H1 (cell line): ENCODE measurements around the gene NEURL2. TPM values are rescaled to one million over a fixed set of nuclear protein-coding genes. Genes with fewer than 3 reads are reported as not detected.
A peak's percentile ranks its signal among the peaks of the same experiment; 100 is the strongest.

Experiments used
- CTCF ChIA-PET: fragments of 300-600 bp; sonication (Branson Sonifier 250); formaldehyde crosslinking; loops from one replicate; lab custom pipeline; 2021; ENCODE audit not compliant: partially characterized antibody; lab: Charles Lee
- POLR2A ChIA-PET: fragments of 300-600 bp; sonication (Branson Sonifier 250); formaldehyde crosslinking; loops from one replicate; lab custom pipeline; 2021; ENCODE audit warnings: inconsistent platforms; ENCODE audit not compliant: partially characterized antibody; lab: Charles Lee
- DNase-seq, 2 experiments: peaks; one replicate each; pipeline versions ENCODE4 v3.0.0 to v3.0.0-alpha.2; 2010 to 2022; ENCODE audit warnings: low spot score in 2 of 2, low read depth in 1 of 2, mixed read lengths in 1 of 2
- FAIRE-seq: peaks from 2 replicates; lab custom pipeline; 2011; peaks lifted over from hg19 to GRCh38; lab: Jason Lieb, UNC
- H2AFZ ChIP-seq: 2 replicates; pipeline ENCODE4 v1.8.1; 2012; ENCODE audit warnings: low read length, inconsistent platforms
- H2AK5ac ChIP-seq: 2 replicates; pipeline ENCODE4 v1.6.1; 2013; ENCODE audit warnings: low read depth, low read length
- H2BK120ac ChIP-seq: replicated peaks from 2 replicates; pipeline ENCODE3; 2013; ENCODE audit warnings: low read depth, low read length, inconsistent platforms
- H2BK12ac ChIP-seq: 2 replicates; pipeline ENCODE4 v1.6.1; 2013; ENCODE audit warnings: low read depth, low read length
- H2BK15ac ChIP-seq: 2 replicates; pipeline ENCODE4 v1.6.1; 2013; ENCODE audit warnings: low read length
- H2BK20ac ChIP-seq: 2 replicates; pipeline ENCODE4 v1.6.1; 2013; ENCODE audit warnings: low read length
- H2BK5ac ChIP-seq: 2 replicates; pipeline ENCODE4 v1.6.1; 2013; ENCODE audit warnings: low read depth, low read length
- H3K14ac ChIP-seq: 2 replicates; pipeline ENCODE4 v1.6.1; 2013; ENCODE audit warnings: inconsistent platforms; ENCODE audit not compliant: insufficient read length
- H3K18ac ChIP-seq: 2 replicates; pipeline ENCODE4 v1.6.1; 2013; ENCODE audit warnings: low read length; ENCODE audit errors: extremely low read depth
- H3K23ac ChIP-seq: 2 replicates; pipeline ENCODE4 v1.6.1; 2013; ENCODE audit warnings: inconsistent platforms; ENCODE audit not compliant: insufficient read length
- H3K23me2 ChIP-seq: 2 replicates; pipeline ENCODE4 v1.6.1; 2013; ENCODE audit warnings: low read depth, low read length
- H3K27ac ChIP-seq: 2 replicates; pipeline ENCODE4 v1.6.1; 2011; ENCODE audit warnings: low read depth, low read length, inconsistent platforms
- H3K27me3 ChIP-seq, 4 experiments: replicated peaks in 1 of 4; 1 replicate in 1 of 4; 2 replicates in 3 of 4; pipeline versions ENCODE4 v1.6.1 to v1.8.1; 2011 to 2013; ENCODE audit warnings: low read length in 3 of 4, mild to moderate bottlenecking in 3 of 4, inconsistent platforms in 2 of 4, mixed read lengths in 2 of 4, moderate library complexity in 1 of 4; ENCODE audit not compliant: control insufficient read depth in 3 of 4, insufficient read depth in 3 of 4; ENCODE audit errors: extremely low read depth in 1 of 4
- H3K36me3 ChIP-seq, 4 experiments: 2 replicates each; pipeline versions ENCODE4 v1.6.1 to v1.8.1; 2011 to 2013; ENCODE audit warnings: mild to moderate bottlenecking in 4 of 4, low read length in 3 of 4, moderate library complexity in 2 of 4, control low read depth in 1 of 4, inconsistent platforms in 1 of 4; ENCODE audit not compliant: insufficient read depth in 4 of 4, control insufficient read depth in 2 of 4
- H3K4ac ChIP-seq: replicated peaks from 2 replicates; pipeline ENCODE3; 2013; ENCODE audit warnings: low read length, low read depth, mixed read lengths, inconsistent platforms; ENCODE audit not compliant: insufficient read length
- H3K4me1 ChIP-seq, 4 experiments: replicated peaks in 1 of 4; 1 replicate in 1 of 4; 2 replicates in 3 of 4; pipeline versions ENCODE4 v1.6.1 to v1.8.1; 2011 to 2013; ENCODE audit warnings: low read length in 3 of 4, inconsistent platforms in 2 of 4, mixed read lengths in 1 of 4; ENCODE audit not compliant: insufficient read depth in 4 of 4, control insufficient read depth in 3 of 4
- H3K4me2 ChIP-seq, 2 experiments: 2 replicates each; pipeline versions ENCODE4 v1.6.1 to v1.8.1; 2011 to 2013; ENCODE audit warnings: low read depth in 2 of 2, low read length in 2 of 2, control low read depth in 1 of 2, inconsistent platforms in 1 of 2, mild to moderate bottlenecking in 1 of 2; ENCODE audit not compliant: insufficient read depth in 1 of 2
- H3K4me3 ChIP-seq, 4 experiments: fragments of 200-600, 300-600 bp in 1 of 4; sonication (generic), shearing (Covaris generic), sonication (Bioruptor Twin) in 1 of 4; 2 replicates each; pipeline versions ENCODE4 v1.5.1 to v1.8.1; 2011 to 2016; ENCODE audit warnings: low read length in 4 of 4, low read depth in 3 of 4, control low read depth in 2 of 4, inconsistent platforms in 2 of 4, mild to moderate bottlenecking in 2 of 4, mixed read lengths in 1 of 4, moderate library complexity in 1 of 4; ENCODE audit not compliant: insufficient read depth in 2 of 4; ENCODE audit errors: extremely low read depth in 1 of 4
- H3K56ac ChIP-seq: replicated peaks from 2 replicates; pipeline ENCODE3; 2013; ENCODE audit warnings: low read depth, mild to moderate bottlenecking, mixed read lengths, low read length, inconsistent platforms; ENCODE audit not compliant: insufficient read length
- H3K79me1 ChIP-seq: 2 replicates; pipeline ENCODE4 v1.6.1; 2013; ENCODE audit warnings: low read depth, low read length, control low read depth
- H3K79me2 ChIP-seq, 2 experiments: 2 replicates each; pipeline versions ENCODE4 v1.6.1 to v1.8.1; 2012 to 2013; ENCODE audit warnings: low read length in 2 of 2, mild to moderate bottlenecking in 2 of 2, inconsistent platforms in 1 of 2; ENCODE audit not compliant: insufficient read depth in 2 of 2, control insufficient read depth in 1 of 2
- H3K9ac ChIP-seq, 4 experiments: replicated peaks in 1 of 4; 1 replicate in 1 of 4; 2 replicates in 3 of 4; pipeline versions ENCODE4 v1.6.1 to v1.8.1; 2011 to 2013; ENCODE audit warnings: low read depth in 3 of 4, low read length in 3 of 4, control low read depth in 2 of 4, mild to moderate bottlenecking in 2 of 4, moderate library complexity in 2 of 4, inconsistent platforms in 1 of 4; ENCODE audit errors: extremely low read depth in 1 of 4
- H3K9me3 ChIP-seq, 2 experiments: 2 replicates each; pipeline versions ENCODE4 v1.6.1 to v1.8.1; 2012 to 2013; ENCODE audit warnings: mild to moderate bottlenecking in 2 of 2, moderate library complexity in 2 of 2, control low read depth in 1 of 2, inconsistent platforms in 1 of 2, low read depth in 1 of 2, low read length in 1 of 2, mixed read lengths in 1 of 2; ENCODE audit not compliant: insufficient read depth in 2 of 2
- H4K20me1 ChIP-seq, 2 experiments: replicated peaks in 1 of 2; 2 replicates each; pipeline versions ENCODE3 to v1.8.1; 2011 to 2013; ENCODE audit warnings: inconsistent platforms in 2 of 2, low read length in 2 of 2, mild to moderate bottlenecking in 1 of 2; ENCODE audit not compliant: insufficient read depth in 2 of 2, control insufficient read depth in 1 of 2
- H4K5ac ChIP-seq: 2 replicates; pipeline ENCODE4 v1.6.1; 2013; ENCODE audit warnings: low read length, low read depth, mixed read lengths, inconsistent platforms; ENCODE audit not compliant: insufficient read length
- H4K8ac ChIP-seq: 2 replicates; pipeline ENCODE4 v1.8.0; 2013; ENCODE audit warnings: mild to moderate bottlenecking, moderate library complexity, low read length, inconsistent platforms; ENCODE audit not compliant: insufficient read depth; ENCODE audit errors: extremely low read depth
- H4K91ac ChIP-seq: replicated peaks from 2 replicates; pipeline ENCODE3; 2013; ENCODE audit warnings: low read length, mixed read lengths, inconsistent platforms; ENCODE audit not compliant: insufficient read length
- ATF3 ChIP-seq: IDR thresholded peaks from 2 replicates; pipeline ENCODE4 v1.6.1; 2011; ENCODE audit warnings: low read depth, mild to moderate bottlenecking, low read length; ENCODE audit not compliant: insufficient read depth
- BCL11A ChIP-seq, 2 experiments: IDR thresholded peaks; one replicate each; pipeline ENCODE4 v1.6.1; 2011; ENCODE audit warnings: low read depth in 2 of 2, low read length in 2 of 2, mild to moderate bottlenecking in 2 of 2
- EP300 ChIP-seq, 2 experiments: IDR thresholded peaks; 1 replicate in 1 of 2; 2 replicates in 1 of 2; pipeline ENCODE4 v1.6.1; 2011 to 2012; ENCODE audit warnings: low read depth in 2 of 2, low read length in 2 of 2, mild to moderate bottlenecking in 2 of 2, borderline replicate concordance in 1 of 2, inconsistent platforms in 1 of 2, moderate library complexity in 1 of 2
- FOSL1 ChIP-seq: IDR thresholded peaks from 2 replicates; pipeline ENCODE4 v1.6.1; 2011; ENCODE audit warnings: mild to moderate bottlenecking, low read depth, low read length, moderate library complexity; ENCODE audit not compliant: insufficient read depth
- GABPA ChIP-seq: IDR thresholded peaks from 2 replicates; pipeline ENCODE4 v1.6.1; 2011; ENCODE audit warnings: mild to moderate bottlenecking, low read length, moderate library complexity, borderline replicate concordance; ENCODE audit not compliant: insufficient read depth
- JUND ChIP-seq: IDR thresholded peaks from 2 replicates; pipeline ENCODE4 v1.6.1; 2011; ENCODE audit warnings: mild to moderate bottlenecking, improper control_type of control experiment, low read length
- RAD21 ChIP-seq, 2 experiments: IDR thresholded peaks in 1 of 2; conservative IDR thresholded peaks in 1 of 2; 2 replicates each; pipeline ENCODE4 v1.6.1; 2011; ENCODE audit warnings: low read depth in 2 of 2, low read length in 2 of 2, improper control_type of control experiment in 1 of 2, inconsistent platforms in 1 of 2, mild to moderate bottlenecking in 1 of 2, moderate library complexity in 1 of 2
- SAP30 ChIP-seq: fragments of 300-600 bp; sonication (generic); IDR thresholded peaks from 2 replicates; pipeline ENCODE4 v1.7.1; 2012; ENCODE audit warnings: low read length, moderate library complexity, mild to moderate bottlenecking, inconsistent platforms; ENCODE audit not compliant: insufficient read depth, insufficient replicate concordance
- TAF7 ChIP-seq: optimal IDR thresholded peaks from 2 replicates; pipeline ENCODE3; 2011; ENCODE audit warnings: low read depth, mild to moderate bottlenecking, inconsistent platforms, low read length, moderate library complexity, borderline replicate concordance
- whole genome bisulfite sequencing, 2 experiments: shearing (Covaris generic) in 1 of 2; methylation state at CpG; one replicate each; pipeline versions ENCODE4 v1.1.6 to v1.1.7; 2013 to 2015; ENCODE audit warnings: low lambda C conversion rate in 2 of 2, mixed read lengths in 2 of 2, inconsistent platforms in 1 of 2, low coverage in 1 of 2, missing lambda C conversion rate in 1 of 2; ENCODE audit not compliant: insufficient replicate concordance in 2 of 2, insufficient coverage in 1 of 2, insufficient read length in 1 of 2; ENCODE audit errors: extremely low coverage in 1 of 2, missing lambda C conversion rate in 1 of 2; 5-methylcytosine and 5-hydroxymethylcytosine counted together
- polyA plus RNA-seq, 7 experiments: library from polyadenylated mRNA; depleted of rRNA in 3 of 7; stranded (reverse) in 5 of 7; unstranded in 2 of 7; fragments of >200 nt in 5 of 7; fragments of 200-250 nt in 2 of 7; gene quantifications; 1 replicate in 5 of 7; 2 replicates in 1 of 7; 4 replicates in 1 of 7; pipeline versions ENCODE4 v1.2.1 to v1.2.3, GENCODE V29; 2011 to 2013; ENCODE audit warnings: missing spikeins in 2 of 7, mixed read lengths in 2 of 7
- total RNA-seq: library from RNA; stranded (reverse); fragmentation: NEBNext Ultra II Directional; extraction: Animal tissue kit (Norgen Biotek cat#: 25700); gene quantifications from 2 replicates; pipeline ENCODE4 v1.2.1, GENCODE V29; 2021

Gene NEURL2
- total and polyA plus RNA-seq, 2 of the 8 experiments (the other 6 are each of a cell fraction or from before 2014, with no cell fraction given) = 6.9 TPM

- H3K23me2 ChIP-seq = no peaks in the 10 kb centered on the region
- H2BK12ac ChIP-seq = no peak overlapping the region
- H3K4me2 ChIP-seq = no peak overlapping the region
- CTCF ChIA-PET = interaction anchor here (1.1 to 3.1 kb wide), 10 partner anchors 10 to 130 kb away, joined by 3 to 9 read pairs (median 6); partner anchors contain the start of gene ZSWIM1
- peak overlapping the region; percentile 28; the same call in 1 of the 2 replicates for H4K8ac ChIP-seq
- H3K27me3 ChIP-seq = no peaks in the 10 kb centered on the region
- H3K9me3 ChIP-seq = no peaks in the 10 kb centered on the region
- no peak overlapping the region for H3K4me3 ChIP-seq
- no peak overlapping the region for H3K56ac ChIP-seq
- H4K5ac ChIP-seq = no peak overlapping the region
- H3K4ac ChIP-seq = no peak overlapping the region
- H3K9ac ChIP-seq = no peak overlapping the region
- no peak overlapping the region for H3K23ac ChIP-seq
- DNase-seq = no peak
- WGBS, 2 experiments = 93% methylated on average over 23 of the region's 25 CpGs; no CpG with 5 or more reads in 1 of the 2 experiments
- no peak overlapping the region for H2BK120ac ChIP-seq
- TF ChIP-seq EP300 (IDR thresholded peaks at IDR 0.05; ENCODE audit: borderline replicate concordance in 1 of 2, low read depth in 2 of 2, low read length in 2 of 2) (no peak), JUND (no peak), TAF7 (no peak), SAP30 (no peak), FOSL1 (no peak), RAD21 (IDR thresholded peaks at IDR 0.05 in 1 of 2, conservative IDR thresholded peaks at IDR 0.05 in 1 of 2; ENCODE audit: low read depth in 2 of 2, low read length in 2 of 2) (peak in 1 of 2 experiments; percentile 22; a peak in 1 of 4 replicates), BCL11A (IDR thresholded peaks at IDR 0.05; ENCODE audit: low read depth in 2 of 2, low read length in 2 of 2) (no peak), ATF3 (no peak), GABPA (no peak)
- POLR2A ChIA-PET = interaction anchor here (0.7 to 13.8 kb wide), 19 partner anchors 8 to 96 kb away, joined by 3 to 178 read pairs (median 5); partner anchors contain the start of genes ACOT8, PCIF1 and ZSWIM3
- FAIRE-seq = no peak
- 0 out of 4 replicates have a peak, but pooled peaks cover 0 to under 1% of the 10 kb centered on the region in 2 experiments for H3K79me2 ChIP-seq
- no peak overlapping the region for H2AK5ac ChIP-seq
- H2BK5ac ChIP-seq = no peak overlapping the region
- H4K20me1 ChIP-seq = peaks cover 0 to 1% of the 10 kb centered on the region in 2 experiments
- peaks cover 15 to 47% (median 28%) of the 10 kb centered on the region in 4 experiments for H3K36me3 ChIP-seq
- no peak overlapping the region for H4K91ac ChIP-seq
- H3K14ac ChIP-seq = no peak overlapping the region
- H3K4me1 ChIP-seq = no peaks in the 10 kb centered on the region
- H2BK20ac ChIP-seq = no peak overlapping the region
- H3K18ac ChIP-seq = no peak overlapping the region
- no peak overlapping the region for H3K27ac ChIP-seq
- peaks cover 4% of the 10 kb centered on the region; the same call in 1 of the 2 replicates for H3K79me1 ChIP-seq
- H2BK15ac ChIP-seq = no peak overlapping the region
- no peak overlapping the region for H2AFZ ChIP-seq
Measured at GRCh38 chr20:45840700-45841198, 50.3 kb downstream of the NEURL2 start.
